Dermis blood vessel endothelial cell (primary cell): ENCODE measurements around the gene NAIF1. TPM values are rescaled to one million over a fixed set of nuclear protein-coding genes. Genes with fewer than 3 reads are reported as not detected.
"Not testable (repeated sequence)": the region's sequence is repeated elsewhere in the genome, so short reads cannot be mapped to it uniquely, and the experiment has no call there.

Experiments used
- DNase-seq: peaks from one replicate; pipeline ENCODE4 v3.0.0; 2010
- total RNA-seq: library from RNA; depleted of rRNA; stranded (reverse); fragments of >200 nt; gene quantifications from 2 replicates; pipeline ENCODE4 v1.2.3, GENCODE V29; 2014

NAIF1 gene
- total RNA-seq, 1 donor from 2014 or later = 13.8 TPM

DNA sequence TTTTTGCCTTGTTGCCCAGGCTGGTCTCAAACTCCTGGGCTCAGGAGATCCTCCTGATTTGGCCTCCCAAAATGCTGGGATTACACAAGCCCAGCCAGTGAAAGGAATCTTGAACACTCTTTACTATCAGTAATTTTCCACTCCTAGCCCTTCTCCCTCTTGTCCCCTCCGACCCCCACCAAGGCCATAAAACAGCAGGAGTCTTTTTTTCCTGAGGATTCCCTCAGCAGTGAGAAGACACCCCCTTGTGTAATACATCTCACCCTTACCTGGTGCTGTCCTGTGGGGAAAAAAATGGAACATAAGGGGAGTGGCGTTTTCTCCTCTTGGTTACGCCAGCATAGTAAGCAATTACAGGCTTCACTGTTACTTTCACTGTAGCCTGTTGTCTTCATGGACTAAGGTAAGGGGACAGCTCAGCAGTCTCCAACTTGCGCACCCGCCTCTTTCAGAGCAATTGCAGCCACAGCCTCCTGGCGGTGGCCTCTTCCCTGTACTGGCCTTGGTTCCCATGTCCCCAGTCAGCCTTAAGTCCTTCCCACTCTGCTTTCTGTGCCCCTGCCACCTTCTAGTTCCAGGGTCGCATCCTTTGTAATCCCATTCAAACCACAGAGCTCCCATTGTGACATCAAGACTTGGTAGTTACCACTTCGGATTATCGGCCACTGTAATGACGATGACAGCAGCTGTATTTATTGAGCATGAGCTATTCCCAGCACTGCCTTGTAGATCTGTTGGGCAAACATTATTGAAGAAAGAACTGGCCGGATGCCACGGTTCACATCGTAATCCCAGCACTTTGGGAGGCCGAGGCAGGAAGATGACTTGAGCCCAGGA lies 10.0 kb downstream of the NAIF1 start:
- DNase-seq = no peak

DNA sequence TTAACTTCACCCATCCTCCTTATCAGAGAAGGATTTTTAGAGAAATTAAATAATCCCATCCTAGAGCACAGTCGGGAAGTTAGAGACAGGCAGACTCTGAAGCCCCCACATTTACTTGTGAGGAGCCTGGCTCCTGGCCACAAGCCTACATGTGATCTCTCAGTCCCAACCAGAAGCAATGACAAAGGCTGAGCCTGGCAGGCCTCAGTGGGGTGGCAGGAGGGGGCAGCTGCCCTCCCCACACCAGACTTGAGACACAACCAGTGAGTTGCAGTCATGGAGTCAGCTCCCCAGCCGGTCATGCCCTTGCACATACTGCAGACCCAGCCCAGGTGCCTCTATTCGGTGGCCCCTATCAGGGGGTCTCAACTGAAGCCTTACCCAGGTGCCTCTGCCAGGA lies 11.0 kb downstream of the NAIF1 start:
- DNase-seq = no peak

DNA sequence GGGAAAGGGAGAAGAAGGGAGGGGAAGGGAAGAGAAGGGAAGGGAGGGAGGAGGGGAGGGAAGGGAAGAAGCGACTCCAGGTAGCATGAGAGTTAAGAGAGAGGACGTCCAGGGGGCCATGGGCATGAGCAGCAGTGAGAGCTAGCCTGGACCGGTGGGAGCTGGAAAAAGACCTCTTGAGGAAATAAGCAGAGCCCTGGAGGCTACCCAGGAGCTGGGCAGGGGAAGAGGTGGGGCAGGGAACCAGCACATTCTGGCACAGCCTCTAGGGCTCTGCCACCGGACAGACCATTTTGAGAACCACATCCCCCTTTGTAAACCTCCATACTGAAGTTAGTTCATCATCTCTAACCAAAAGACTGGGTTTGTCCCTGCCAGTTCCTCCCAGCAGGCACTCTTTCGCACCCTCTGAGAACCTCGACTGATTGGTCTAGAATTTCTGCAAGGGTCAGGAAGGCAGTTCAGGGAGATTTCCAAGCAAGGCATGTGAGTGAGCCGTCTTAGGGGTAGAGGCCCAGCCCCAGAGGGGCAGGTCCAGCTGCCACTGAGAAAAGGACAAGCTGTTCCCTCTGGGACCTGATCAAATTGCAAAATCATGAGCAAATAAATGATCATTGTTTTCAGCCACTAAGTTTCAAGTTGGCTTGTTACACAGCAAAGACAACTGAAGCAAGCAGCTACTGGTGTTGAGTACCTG lies 11.6 kb downstream of the NAIF1 start:
- DNase-seq = no peak

DNA sequence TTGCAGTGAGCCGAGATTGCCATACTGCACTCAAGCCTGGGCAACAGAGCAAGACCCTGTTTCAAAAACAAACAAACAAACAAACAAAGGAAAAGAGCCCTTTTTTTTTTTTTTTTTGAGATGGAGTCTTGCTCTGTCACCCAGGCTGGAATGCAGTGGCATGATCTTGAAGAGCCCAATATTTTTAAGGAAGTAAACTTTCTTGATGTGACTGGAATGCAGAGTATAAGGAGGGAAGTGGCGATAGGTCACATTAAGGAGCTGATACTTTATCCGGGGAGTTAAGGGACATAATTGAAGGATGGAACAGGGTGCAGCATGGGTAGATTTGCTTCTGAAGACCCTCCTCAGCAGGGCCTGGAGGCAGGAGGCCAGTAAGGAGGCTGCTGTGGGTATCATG lies 13.0 kb downstream of the NAIF1 start:
- no peak for DNase-seq

DNA sequence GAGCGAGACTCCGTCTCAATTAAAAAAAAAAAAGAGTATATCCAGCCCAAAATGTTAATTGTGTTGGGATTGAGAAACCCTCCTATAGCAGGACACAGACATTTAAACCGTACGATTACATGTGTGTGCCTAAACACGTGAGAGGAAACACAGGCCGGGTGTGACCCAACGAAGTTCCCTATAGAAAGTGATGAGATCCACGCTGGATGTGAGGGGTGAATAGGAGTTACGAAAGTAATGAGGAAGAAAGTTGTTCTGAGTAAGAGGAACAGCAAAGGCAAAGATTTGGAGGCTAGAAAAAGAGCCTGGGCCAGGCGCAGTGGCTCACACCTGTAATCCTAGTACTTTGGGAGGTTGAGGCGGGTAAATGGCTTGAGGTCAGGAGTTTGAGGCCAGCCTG lies 13.6 kb downstream of the NAIF1 start:
- DNase-seq = no peak

DNA sequence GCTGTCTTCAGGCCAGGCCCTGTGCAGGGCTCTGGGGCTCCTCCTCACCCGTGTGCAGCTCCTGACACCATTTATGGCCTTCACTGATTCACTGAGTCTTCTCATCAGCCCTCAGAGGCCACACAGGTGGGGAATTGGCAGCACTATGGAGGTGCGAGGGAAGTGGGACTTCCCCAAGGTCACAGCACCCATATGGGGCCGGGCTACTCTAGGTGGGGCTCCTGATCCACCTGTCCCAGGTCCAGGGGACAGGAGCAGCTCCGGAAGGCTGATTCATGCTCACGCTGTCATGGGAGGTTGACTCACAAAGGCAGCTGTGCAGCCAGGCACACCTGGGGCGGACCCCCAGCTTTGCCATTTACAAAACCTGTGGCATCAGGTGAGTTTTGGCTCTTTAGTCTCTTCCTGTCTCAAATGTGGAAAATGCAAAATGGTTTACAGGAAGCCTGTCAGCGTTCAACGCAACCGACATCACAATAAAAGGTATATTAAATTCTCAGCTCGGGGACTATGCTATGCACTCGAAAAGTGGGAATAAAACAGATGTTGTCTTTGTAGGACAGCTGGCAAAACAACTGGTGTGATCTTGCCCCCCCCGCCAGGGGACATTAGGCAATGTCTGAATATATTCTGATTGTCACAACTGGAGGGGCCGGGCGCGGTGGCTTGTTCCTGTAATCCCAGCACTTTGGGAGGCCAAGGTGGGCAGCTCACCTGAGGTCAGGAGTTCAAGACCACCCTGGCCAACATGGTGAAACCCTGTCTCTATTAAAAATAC lies 15.0 kb downstream of the NAIF1 start:
- DNase-seq = no peak

DNA sequence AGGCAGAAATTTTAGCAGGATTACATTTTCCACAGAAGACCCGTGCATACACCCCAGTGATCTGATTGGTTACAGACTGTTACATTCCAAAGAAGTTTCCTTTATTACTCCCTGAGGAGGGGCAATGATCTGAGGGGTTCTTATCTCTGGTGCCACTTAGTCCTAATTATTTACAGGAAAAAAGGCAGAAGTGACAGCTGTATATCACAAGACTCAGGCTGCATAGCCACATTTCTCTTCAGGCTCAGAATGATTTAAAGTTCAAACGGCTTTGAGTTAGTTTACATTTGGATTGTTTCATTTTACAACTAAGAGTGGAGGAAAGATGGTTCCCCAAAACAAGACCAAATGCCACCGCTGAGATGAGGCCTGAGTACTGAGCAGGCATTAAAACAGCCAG lies 17.3 kb downstream of the NAIF1 start:
- DNase-seq = no peak

DNA sequence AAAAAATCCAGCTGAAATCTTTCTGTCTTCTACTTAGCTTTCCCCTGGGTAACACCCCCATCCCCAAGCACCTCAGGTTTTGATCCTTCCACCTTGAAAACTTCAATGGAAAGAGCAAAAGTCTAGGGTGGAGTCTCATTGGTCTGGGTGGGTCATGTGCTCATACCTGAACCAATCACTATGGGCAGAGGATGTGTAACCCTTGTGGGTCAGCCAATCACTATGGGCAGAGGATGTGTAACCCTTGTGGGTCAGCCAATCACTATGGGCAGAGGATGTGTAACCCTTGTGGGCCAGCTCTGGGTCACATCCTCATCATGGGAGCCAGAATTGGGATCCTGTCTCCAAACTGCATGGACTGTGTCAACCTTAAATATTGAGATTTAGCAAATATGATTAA lies 18.5 kb downstream of the NAIF1 start:
- no peak for DNase-seq

DNA sequence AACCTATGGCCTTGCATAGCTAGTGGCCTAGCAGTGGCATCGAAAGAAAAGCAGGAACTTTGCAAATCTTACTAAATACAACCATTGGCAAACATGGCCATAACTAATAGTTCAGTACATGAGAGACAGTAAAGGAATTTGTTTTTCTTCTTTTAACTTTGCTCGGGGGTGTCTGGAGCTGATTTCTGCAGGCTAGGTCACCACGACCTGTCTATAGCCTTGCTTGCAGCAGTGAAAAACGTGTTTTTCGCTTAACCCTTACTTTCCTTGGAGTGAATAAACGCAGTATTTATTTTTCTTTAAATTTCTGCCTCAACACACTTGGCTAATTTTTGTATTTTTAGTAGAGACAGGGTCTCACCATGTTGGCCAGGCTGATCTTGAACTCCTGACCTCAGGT lies 19.9 kb downstream of the NAIF1 start:
- no peak for DNase-seq

DNA sequence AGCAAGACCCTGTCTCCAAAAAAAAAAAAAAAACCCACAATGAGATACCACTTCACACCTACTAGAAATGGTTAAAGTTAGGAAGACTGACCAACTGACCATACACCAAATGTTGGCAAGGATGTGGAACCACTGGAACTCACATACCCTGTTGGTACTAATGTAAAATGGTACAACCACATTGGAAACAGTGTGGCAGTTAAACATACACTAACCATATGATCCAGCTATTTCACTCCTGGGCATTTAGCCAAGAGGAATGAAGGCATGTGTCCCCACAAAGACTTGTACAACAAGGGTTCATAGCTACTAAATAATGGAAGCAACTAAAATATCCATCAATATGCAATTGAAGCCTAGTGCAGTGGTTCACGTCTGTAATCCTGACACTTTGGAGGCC lies 21.3 kb downstream of the NAIF1 start:
- no peak for DNase-seq

DNA sequence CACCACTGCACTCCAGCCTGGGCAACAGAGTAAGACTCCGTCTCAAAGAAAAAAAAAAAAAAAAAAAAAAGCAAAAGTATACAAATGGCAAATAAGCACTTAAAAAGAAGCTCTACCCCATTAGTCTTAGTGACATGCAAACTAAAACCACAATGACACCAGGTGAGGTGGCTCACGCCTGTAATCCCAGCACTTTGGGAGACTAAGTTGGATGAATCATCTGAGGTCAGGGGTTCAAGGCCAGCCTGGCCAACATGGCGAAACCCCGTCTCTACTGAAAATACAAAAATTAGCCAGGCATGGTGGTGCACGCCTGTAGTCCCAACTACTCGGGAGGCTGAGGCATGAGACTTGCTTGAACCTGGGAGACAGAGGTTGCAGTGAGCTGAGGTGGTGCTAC lies 21.7 kb downstream of the NAIF1 start:
- not testable (repeated sequence) for DNase-seq

DNA sequence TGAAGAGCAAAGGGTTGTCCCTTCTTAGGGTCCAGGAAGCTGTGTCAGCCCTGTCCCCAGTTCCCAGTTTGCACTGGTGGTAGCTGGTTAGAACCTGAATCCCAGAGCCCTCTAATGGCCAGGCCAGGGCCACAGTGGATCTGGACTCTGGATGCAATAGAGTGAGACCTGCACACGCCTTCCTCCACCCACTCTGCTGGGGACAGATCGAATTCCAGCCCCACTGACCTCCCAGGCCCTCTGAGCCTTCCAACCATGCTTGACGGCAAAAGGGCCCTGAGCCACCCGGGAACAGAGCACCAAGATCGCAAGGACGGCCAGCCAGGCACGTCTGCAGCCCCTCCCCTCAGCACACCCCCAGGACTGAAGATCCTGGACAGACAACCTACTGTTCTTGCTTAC lies 23.7 kb downstream of the NAIF1 start:
- no peak for DNase-seq

DNA sequence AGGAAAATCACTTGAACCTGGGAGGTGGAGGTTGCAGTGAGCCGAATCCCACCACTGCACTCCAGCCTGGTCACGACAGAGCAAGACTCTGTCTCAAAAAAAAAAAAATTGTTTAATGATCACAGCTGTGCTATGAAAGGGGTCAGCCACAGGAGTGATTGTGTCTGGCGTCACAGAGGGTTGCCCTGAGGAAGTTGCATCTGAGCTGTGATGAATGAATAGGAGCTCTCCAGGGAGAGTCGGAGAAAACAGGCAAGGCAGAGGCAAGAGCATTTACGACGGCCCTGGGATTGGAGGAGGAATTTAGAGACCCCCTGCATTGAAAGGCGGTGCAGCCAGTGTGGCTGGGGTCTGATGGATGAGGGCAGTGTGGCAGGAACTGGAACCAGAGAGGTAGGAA lies 25.1 kb downstream of the NAIF1 start:
- no peak for DNase-seq

DNA sequence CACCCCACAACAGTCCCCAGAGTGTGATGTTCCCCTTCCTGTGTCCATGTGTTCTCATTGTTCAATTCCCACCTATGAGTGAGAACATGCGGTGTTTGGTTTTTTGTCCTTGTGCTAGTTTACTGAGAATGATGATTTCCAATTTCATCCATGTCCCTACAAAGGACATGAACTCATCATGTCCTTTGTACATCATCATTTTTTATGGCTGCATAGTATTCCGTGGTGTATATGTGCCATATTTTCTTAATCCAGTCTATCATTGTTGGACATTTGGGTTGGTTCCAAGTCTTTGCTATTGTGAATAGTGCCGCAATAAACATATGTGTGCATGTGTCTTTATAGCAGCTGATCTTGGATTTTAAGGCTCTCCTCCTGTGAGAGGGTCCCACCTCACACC lies 26.3 kb downstream of the NAIF1 start:
- DNase-seq = not testable (repeated sequence)

DNA sequence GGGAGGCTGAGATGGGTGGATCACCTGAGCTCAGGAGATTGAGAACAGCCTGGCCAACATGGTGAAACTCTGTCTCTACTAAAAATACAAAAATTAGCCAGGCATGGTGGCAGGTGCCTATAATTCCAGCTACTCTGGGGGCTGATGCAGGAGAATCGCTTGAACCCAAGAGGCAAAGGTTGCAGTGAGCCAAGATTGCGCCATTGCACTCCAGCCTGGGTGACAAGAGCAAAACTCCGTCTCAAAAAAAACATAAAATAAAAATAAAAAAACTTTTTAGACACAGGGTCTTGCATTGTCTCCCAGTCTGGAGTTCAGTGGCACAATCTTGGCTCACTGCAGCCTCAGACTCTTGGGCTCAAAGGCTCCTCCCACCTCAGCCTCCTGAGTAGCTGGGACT lies 30.6 kb downstream of the NAIF1 start:
- DNase-seq = not testable (repeated sequence)

DNA sequence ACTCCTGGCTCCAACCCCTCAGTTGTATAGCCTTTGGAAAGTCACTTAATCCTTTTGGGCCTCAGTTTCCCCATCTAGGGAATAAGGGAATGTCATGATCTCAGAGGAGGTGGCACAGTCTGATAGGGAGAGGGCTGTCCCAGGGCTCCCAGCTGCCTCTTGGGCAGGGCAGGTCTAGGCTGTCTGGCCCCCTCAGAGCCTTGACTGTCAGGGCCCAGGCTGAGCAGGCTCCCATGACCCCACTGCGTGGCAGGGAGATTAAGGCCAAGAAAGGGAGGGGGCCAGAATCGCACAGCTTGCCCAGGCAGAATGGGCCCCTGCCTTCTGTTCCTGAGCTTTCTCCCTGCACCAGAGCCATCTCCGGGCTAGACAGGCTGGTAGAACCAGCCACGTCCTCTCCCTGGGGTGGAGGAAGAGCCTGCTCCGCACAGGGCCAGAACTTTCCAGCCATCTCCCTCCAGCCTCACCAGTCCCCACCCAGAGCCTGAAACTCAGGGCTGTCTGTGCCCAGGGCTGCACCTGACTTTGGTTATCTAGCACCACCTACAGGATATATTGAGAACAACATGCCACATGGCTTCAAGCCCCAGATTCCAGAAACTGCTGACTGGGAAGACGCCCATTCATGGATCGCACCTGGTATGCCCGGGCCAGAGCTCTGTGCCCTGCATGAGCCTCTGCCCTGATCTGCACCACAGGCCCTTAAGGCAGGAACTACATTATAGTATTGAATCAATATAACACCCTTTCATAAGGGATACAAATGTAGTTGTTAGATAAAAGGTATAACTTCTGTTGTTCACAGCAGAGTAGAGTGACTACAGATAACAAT lies 32.1 kb downstream of the NAIF1 start:
- peak; percentile 93 for DNase-seq

DNA sequence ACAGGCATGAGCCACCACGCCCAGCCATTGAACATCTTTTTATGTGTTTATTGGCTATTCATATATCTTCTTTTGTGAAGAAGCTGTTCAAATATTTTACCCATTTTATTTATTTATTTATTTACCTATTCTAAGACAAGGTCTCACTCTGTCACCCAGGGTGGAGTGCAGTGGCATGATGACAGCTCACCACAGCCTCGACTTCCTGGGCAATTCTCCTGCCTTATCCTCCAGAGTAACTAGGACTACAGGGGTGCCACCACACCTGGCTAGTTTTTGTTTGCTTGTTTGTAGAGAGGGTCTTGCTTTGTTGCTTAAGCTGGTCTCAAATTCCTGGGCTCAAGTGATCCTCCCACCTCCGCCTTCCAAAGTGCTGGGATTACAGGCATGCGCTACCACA lies 33.5 kb downstream of the NAIF1 start:
- DNase-seq = no peak

DNA sequence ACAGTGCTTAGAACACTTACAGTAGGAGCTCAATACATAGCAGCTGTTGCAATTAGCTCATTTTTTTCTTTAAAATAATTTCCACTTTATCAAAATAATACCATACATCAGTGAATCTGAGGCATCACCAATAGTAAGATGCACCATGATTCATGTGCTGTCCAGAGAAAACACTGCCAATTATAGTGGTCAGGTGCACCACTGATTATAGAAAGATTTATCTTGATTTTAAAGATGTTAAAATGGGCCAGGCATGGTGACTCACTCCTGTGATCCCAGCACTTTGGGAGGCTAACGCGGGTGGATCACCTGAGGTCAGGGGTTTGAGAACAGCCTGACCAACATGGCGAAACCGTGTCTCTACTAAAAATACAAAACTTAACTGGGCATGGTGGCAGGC lies 39.4 kb downstream of the NAIF1 start:
- DNase-seq = no peak

DNA sequence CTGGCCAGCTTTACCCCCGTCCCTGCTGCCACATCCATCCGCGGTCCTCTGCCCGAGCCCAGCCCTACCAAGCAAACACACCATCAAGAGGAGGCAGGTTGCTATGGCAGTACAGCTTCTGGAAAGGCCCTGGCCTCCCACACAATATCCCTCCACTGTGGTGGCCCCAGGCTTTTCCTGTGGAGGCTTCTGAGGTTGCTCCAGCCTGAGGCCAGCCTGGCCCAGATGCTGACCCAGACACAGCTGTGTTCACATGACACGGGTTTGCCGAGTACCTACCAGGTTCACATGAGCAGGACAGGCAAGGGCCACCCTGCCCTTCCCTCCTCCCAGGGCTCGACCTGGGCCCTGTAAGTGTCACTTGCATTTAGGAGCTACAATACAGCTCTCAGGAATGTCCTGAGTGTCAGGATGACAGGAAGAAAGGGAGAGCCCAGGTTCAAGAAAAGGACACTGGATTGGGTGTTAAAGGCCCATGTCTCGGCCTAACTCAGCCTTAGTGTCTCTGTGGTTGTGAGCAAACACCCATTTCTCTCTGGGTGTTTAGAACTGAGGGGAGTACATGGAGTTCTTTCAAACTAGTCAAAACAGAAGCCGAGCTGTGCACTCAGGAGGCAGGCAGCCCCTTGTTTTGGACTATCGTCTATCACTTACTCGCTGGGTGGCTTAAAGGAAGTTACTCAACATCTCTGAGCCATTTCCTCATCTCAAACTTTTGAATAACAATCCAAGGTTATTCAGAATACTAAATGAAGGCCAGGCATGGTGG lies 40.2 kb downstream of the NAIF1 start:
- DNase-seq = peak; percentile 47

DNA sequence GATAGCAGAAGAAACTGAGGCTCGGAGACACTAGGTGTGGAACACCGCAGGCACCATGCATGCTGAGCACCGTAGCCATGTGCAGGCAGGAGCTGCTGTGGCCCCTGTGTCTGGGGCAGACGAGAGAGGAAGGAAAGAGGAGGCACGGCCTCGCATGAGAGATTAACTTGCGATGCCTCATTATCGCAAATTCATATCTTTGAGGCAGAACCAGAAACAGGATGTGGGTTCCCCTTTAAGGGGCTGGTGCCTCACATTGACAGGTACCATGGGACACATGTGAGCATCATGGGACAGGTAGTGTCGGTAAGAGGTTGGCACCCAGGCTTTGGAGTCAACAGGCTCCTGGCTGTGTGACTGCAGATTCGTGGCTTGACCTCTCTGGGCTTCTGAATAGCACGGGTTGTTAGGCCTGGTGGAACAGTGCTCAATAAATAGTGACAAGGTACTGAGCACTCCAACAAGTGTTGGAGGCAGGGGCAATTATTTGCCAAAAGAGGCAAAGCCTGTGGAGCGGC lies 40.8 kb downstream of the NAIF1 start:
- DNase-seq = no peak

DNA sequence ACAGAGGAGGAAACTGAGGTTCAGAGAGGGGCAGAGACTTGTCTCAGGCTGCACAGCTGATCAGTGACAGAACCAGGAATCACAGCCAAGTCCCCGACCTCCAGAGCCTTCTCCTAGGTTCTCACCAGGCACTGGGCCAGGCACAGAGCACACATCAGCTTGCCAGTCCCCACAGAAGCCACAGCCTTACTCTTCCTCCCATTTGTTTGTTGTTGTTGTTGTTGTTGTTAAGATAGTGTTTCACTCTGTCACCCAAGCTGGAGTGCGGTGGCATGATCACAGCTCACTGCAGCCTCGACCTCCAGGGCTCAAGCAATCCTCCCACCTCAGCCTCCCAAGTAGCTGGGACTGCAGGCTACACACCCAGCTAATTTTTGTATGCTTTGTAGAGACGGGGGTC lies 41.4 kb downstream of the NAIF1 start:
- no peak for DNase-seq
